HG03064 (cell line): ENCODE data around the gene ZNF30.
"Not testable (repeated sequence)": the region's sequence is repeated elsewhere in the genome, so short reads cannot be mapped to it uniquely, and the experiment has no call there.

Source experiments
- ATAC-seq: cut with Tn5 transposase; IDR thresholded peaks from one replicate; pipeline ENCODE4 v1.9.1; 2021; ENCODE audit warnings: low read depth; ENCODE audit not compliant: unreplicated experiment

Gene ZNF30

DNA sequence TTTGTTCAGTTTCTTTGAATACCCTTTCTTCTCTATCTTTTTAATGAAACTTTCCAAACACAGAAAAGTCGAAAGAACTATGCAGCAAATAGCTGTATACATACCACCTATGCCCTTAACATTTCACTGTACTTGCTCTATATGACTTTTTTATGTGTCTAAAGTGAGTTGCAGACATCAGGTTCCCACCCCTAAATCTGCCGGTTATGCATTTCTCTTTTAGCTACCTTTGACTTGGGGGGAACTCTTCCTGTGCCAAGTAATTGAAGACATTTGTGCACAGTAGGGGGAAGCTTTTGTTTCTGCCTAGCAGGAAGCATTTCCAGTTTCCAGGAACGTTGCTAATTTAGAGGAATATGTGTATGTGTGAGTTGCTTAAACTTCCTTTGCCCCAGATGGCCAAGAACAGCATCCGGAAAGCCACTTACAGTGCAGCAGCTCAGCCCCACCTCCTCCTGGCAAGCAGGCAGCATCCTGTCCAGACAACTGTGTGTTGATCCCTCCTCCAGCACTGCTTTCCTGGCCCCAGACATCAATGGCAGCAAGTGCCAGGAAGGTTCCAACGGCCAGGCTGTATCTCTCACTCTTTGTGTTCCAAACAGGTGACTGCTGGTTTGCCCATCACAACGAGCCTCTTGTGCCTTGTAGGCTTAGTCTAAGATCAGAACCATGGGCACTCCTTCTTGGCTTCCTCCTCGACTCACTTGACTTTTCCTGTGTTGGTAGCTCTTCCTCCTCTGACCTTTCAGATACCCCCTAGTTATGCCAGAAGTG, 58.7 kb downstream of the ZNF30 start:
- ATAC-seq: no peak

DNA sequence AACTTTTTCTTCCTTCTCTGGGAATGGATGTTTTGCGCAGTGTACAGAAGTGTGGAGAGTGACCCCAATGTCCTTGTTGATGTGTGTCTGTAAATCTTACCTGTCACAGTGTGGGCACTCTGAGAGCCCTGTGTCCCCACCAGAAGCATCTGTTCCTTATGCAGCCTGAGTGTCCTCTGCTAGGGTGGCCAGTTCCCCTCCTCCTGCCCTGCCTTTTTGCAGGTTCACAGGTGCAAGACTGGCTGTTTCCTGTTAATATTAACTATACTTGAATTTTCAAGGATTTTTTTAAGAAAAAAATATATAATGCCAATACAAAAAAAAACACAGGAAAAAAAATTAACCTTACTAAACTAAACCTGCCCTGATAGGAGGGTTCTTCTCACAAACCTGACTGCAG, 61.4 kb downstream of the ZNF30 start:
- ATAC-seq: no peak

DNA sequence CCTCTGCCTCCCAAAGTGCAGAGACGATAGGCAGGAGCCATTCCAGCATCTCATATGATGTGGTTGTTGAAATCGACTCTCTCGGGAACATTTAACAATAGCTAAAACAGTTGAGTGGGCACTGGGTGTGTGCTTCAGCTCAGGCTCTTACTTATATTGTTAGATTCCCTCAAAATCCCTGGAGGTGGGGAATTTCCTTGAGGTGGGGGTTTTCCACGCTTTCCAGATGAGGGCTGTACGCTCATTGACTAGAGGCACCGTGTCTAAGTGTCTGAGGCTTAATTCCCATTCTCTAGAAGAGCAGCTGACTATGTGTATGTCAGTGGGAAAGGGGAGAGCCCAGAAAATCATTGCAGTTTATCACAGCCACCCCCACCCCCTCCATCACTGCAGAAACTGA, 62.6 kb downstream of the ZNF30 start:
- no peak for ATAC-seq

DNA sequence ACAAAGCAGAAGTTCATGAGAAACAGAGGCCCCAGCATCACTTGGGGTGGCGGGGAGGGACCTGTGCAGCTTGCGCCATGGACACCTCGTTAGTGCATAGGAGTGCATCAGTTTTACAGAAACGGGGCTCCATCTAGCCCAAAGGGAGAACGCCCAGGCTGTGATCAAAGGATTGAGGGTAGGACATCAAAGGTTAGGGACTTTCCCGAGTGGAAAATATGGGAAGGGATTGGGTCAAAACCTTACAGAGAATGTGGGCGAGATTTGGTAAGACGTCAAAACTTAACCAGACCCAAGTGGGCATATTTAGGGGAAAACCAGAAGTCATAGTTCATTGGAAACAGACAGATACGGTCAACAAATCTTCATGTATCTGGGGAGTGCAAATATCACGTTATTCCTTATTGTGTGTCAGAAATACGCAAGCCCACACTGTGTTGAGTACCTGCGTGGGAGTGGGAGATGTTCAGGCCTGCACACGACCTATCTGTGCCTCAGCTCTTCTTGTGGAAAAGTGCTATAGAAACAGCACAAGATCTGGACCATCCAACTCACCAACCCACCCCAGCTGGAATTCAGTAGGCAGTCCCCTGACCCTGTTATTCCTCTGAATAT, 64.0 kb downstream of the ZNF30 start:
- no peak for ATAC-seq

DNA sequence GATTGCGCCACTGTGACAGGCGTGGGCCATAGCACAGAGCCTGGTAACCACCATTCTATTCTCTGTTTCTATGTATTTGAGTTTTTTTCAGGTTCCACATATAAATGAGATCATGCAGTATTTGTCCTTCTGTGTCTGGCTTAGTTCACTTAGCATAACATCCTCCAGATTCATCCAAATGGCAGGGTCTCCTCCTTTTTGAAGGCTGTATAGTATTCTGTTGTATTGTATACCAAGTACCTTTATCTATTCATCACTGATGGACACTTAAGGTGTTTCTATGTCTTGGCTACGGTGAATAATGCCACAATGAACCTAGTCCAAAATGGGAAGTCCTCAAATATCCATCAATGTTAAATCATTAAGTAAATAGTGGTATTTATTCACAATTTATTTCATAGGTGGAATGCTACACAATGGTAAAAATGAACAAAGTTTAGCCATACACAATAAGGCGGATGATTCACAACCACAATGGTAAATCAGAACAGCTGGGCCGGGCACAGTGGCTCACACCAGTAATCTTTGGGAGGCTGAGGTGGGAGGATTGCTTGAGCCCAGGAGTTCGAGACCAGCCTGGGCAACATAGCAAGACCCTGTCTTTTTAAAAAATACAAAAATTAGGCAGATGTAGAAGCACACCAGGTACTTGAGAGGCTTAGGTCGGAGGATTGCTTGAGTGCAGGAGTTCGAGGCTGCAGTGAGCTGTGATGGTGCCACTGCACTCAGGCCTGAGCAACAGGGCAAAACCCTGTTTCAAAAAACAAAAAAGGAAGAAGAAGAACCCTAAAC, 65.0 kb downstream of the ZNF30 start:
- ATAC-seq: no peak

DNA sequence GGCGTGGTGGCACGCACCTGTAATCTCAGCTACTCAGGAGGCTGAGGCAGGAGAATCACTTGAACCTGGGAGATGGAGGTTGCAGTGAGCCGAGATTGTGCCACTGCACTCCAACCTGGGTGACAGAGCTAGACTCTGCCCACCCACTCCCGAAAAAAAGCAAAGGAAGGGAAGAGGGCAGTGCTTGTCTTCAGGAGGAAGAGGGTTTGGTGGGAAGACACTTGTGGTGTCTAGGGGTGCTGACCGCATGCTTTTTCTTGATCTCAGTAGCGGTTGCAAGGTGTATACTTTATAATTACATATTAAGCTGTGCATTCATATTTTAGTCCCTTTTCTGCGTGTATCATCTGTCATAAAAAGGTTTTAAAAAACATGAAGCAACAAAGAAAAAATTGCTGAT, 65.9 kb downstream of the ZNF30 start:
- ATAC-seq: not testable (repeated sequence)

DNA sequence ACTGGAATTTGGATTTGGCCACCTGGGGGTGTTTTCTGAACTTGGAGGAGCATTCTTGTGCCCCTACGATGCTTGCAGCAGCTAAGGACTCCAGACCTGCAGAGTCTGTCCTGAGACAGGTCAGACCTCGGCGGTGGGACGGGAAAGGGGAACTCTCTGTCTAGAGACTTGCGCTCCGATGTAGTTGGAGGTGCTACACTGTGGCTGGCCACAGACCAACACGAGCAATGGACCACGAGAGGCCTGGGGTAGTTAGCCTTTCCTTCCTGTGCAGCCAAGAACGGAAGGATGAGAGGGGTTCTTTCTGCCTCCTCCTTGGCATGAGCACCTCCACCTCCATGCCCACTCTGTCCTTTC, 67.6 kb downstream of the ZNF30 start:
- ATAC-seq: no peak
